ENCODE results near the gene PHTF2. TPM values are rescaled to one million over a fixed set of nuclear protein-coding genes. Genes with fewer than 3 reads are reported as not detected.

PHTF2 gene
- total RNA-seq, 1 experiment from 2014 or later = 37.4 TPM

GRCh38 chr7:77918676-77919075, 120.1 kb downstream of the PHTF2 start:
- DNase-seq (ENCODE audit: extremely low read depth, low read depth) = no peak

DNA sequence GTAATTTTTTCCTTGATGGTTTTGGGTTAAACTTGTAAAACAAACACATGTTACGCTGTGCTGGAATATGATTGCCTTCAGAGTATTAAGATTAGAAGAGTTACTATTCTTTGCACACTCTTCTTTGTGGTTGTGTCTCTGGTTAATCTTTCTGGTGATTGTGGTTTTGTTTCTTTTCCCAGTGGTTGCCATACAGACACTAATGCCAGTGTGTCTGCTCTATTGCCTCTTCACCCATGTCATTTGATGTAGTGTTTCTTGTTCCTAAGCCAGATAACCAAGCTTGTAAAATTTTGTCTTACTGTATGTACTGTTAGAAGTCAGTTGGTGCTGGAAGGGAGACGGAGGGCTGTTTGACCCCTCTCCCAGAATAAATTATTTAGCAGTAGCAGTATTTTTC, 124.8 kb downstream of the PHTF2 start:
- DNase-seq (ENCODE audit: extremely low read depth, low read depth) = no peak

- no peak for DNase-seq (ENCODE audit: extremely low read depth, low read depth)
Measured at GRCh38 chr7:77930496-77930895, 131.9 kb downstream of the PHTF2 start.

GRCh38 chr7:77931841-77932240, 133.3 kb downstream of the PHTF2 start:
- DNase-seq (ENCODE audit: extremely low read depth, low read depth) = no peak

DNA sequence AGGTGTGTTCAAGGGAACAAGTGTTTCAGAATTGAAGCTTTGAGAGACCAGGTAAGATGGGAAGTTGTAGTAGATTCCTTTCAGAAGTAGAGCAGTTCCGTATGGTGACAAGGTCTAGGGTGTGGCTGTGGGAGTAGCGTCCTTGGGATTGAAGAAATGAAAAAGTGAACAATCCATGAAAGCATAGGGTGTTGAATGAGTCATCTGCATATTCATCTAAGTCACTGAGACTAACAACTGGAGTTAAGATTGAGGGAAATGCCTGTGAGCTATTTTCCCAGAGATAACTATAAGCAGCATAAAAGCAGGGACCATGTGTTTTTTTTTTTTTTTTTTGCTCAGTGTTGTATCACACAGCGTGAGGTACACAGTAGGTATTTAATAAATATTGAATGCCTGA, 134.8 kb downstream of the PHTF2 start:
- DNase-seq (ENCODE audit: extremely low read depth, low read depth) = no peak

DNA sequence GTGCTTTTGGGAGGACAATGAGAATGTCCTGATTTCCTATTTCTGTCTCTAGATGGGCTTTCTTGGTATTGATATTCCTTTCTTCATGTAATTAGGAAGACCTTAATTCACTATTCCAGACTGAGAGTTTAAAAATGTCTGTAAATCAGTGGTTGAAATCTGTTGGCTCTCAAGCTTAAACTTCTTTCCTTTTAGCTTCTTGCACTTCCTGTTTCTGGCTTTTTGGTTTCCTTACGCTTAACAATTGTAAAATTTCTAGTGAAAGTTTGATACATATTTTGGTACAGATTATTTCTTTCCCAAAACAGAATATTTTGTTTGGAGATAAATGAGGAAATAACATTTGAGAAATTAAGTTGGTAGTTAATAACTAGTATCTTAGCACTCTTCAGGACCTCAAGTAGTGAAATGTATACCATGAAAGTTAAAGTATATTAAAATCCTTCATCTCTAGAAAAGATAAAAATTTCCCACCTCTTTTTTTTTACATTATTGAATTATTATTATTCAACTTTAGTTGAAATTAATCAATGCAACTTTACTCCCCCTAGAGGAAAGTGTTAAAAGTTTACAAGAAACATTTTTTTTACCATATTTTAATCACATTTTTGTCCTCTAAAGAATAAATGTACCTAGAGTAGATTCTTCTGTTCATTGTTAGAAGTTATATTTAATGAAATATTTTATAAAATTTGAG, 137.2 kb downstream of the PHTF2 start:
- DNase-seq (ENCODE audit: extremely low read depth, low read depth) = no peak

DNA sequence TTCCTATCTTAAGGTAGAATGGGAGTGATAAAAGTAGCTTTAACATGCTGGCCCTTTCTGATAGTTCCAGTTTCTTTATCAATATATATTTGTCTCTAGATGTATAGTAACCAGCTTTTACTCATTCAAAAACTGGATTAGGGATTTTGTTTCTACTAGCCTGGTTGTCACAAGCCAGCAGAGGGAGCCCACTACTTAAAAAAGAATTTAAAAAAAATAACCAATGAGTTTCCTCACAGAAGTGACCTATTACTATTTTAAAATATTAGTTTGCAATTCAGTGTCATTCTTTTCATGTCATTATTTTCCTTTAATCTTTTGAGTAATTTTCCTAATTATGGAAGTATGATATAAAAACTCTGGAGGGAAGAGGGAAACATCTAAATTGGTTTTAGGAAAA, 142.1 kb downstream of the PHTF2 start:
- DNase-seq (ENCODE audit: extremely low read depth, low read depth) = peak; percentile 32

- no peak for DNase-seq (ENCODE audit: extremely low read depth, low read depth)
Measured at GRCh38 chr7:77942431-77942830, 143.9 kb downstream of the PHTF2 start.

GRCh38 chr7:77944183-77945182, 145.9 kb downstream of the PHTF2 start:
- no peak for DNase-seq (ENCODE audit: extremely low read depth, low read depth)

DNA sequence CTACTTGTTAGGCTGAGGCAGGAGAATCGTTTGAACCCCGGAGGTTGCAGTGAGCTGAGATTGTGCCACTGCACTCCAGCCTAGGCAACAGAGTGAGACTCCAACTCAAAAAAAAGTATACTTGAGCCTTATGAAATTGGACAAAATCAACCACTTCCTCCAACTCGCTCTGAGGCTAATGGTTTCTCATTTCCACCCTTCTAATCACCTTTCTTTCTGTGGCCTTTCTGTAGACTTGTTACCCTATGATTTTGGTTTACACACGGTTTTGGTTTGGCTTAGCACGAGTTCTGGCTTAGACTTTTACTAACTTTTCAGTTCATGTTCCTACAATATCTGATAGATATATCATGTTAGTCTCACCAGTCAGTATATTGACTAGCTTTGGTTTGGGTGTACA, 152.0 kb downstream of the PHTF2 start:
- DNase-seq (ENCODE audit: extremely low read depth, low read depth) = no peak

- DNase-seq (ENCODE audit: extremely low read depth, low read depth) = no peak
Measured at GRCh38 chr7:77954773-77955555, 156.4 kb downstream of the PHTF2 start.

- DNase-seq (ENCODE audit: extremely low read depth, low read depth) = no peak
Measured at GRCh38 chr7:77958436-77958835, 159.9 kb downstream of the PHTF2 start.

DNA sequence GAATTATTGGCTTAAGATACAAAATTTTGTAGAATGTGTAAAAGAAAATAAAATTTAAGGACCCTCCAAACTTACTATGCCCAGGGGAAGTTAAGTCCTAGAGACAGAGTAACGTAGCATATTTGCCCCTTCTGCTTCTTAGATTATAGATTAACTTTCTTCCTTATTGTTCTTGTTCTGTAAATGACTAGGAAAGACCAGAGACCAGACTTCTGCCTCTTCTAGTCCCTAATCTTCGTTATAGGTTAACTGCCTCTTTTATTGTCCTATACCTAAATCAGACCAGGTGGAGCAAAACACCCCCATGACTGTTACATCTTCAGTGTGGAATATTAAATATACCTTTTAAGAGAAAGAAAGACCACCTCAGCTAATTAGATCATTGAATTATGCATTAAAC, 160.5 kb downstream of the PHTF2 start:
- no peak for DNase-seq (ENCODE audit: extremely low read depth, low read depth)

- DNase-seq (ENCODE audit: extremely low read depth, low read depth) = no peak
Measured at GRCh38 chr7:77960336-77960735, 161.8 kb downstream of the PHTF2 start.

DNA sequence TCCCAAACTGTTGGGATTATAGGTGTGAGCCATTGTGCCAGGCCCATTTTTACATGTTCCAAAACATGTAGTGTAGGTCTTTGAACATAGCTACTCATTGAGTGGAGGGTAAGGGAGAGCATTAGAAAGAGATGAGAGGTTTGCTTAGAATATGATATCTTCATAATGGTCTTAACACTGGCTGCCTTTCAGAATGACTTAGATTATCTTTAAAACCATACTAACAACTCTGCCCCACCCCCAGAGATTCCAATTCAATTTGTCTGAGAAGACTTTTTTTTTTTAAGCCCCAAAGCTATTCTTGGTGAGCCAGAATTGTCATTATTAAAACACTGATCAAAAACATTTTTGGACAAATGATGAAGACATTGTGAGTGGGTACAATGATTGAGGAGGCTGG, 168.9 kb downstream of the PHTF2 start:
- DNase-seq (ENCODE audit: extremely low read depth, low read depth) = no peak

- DNase-seq (ENCODE audit: extremely low read depth, low read depth) = no peak
Measured at GRCh38 chr7:77971726-77972125, 173.2 kb downstream of the PHTF2 start.

- DNase-seq (ENCODE audit: extremely low read depth, low read depth) = no peak
Measured at GRCh38 chr7:77975672-77976480, 177.3 kb downstream of the PHTF2 start.

- no peak for DNase-seq (ENCODE audit: extremely low read depth, low read depth)
Measured at GRCh38 chr7:77979219-77979618, 180.6 kb downstream of the PHTF2 start.

DNA sequence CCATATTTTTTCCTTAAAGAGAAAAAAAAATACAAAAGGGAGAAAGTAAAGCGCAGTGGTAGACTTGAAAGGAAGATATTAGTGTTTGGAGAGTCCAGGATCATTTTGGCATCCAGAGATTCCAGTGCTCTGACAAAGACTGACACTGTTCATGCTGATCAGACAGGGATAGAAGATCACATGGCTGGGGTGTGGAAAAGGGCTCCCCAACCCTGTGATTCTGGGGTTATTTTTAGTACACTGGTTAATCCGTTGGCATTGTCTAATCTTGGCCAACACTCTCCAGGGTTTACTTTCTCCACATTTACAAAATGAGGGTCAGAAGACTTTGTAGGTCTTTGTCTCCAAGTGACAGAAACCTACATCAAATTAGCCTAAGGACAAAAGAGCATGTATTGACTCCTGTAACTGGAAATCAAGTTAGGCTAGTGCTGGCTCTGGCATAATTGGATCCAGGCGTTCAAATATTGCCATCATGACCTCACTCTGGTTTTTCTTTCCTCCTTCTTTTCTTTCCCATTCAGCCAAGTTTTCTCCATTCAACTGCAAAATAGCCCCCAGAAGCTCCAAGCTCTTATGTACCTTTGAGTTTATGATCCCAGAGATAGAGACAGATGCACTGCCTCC, 181.6 kb downstream of the PHTF2 start:
- no peak for DNase-seq (ENCODE audit: extremely low read depth, low read depth)
